HG02852 (cell line): Measurements from ENCODE around the gene CNTNAP1.
A peak's percentile ranks its signal among the peaks of the same experiment; 100 is the strongest.

Experiments
- ATAC-seq: cut with Tn5 transposase; IDR thresholded peaks from one replicate; pipeline ENCODE4 v1.9.1; 2021; ENCODE audit warnings: mild to moderate bottlenecking, moderate library complexity; ENCODE audit not compliant: unreplicated experiment

CNTNAP1 gene

GRCh38 chr17:42670789-42671657 lies 11.3 kb upstream of the CNTNAP1 start:
- ATAC-seq: no peak

- ATAC-seq: no peak
Measured at GRCh38 chr17:42672038-42672437, 10.3 kb upstream of the CNTNAP1 start.

- no peak for ATAC-seq
Measured at GRCh38 chr17:42673266-42673884, 9.0 kb upstream of the CNTNAP1 start.

GRCh38 chr17:42673885-42674754 lies 8.2 kb upstream of the CNTNAP1 start:
- no peak for ATAC-seq

- ATAC-seq: no peak
Measured at GRCh38 chr17:42674755-42675347, 7.5 kb upstream of the CNTNAP1 start.

GRCh38 chr17:42675348-42675964 lies 6.9 kb upstream of the CNTNAP1 start:
- ATAC-seq: no peak

- no peak for ATAC-seq
Measured at GRCh38 chr17:42675965-42676423, 6.3 kb upstream of the CNTNAP1 start.

GRCh38 chr17:42676424-42677011 lies 5.8 kb upstream of the CNTNAP1 start, which contains the start of gene PLEKHH3:
TSS of gene PLEKHH3 (minus strand) at chr17:42676994. CDS start at chr17:42676563, 431 bp downstream.
- ATAC-seq: no peak

- ATAC-seq: peak; percentile 63
Measured at GRCh38 chr17:42677012-42677857, 5.1 kb upstream of the CNTNAP1 start.

GRCh38 chr17:42677921-42678781 lies 4.2 kb upstream of the CNTNAP1 start:
- ATAC-seq: peak; percentile 21

- no peak for ATAC-seq
Measured at GRCh38 chr17:42678951-42679491, 3.3 kb upstream of the CNTNAP1 start.

GRCh38 chr17:42679492-42680330 lies 2.6 kb upstream of the CNTNAP1 start:
- ATAC-seq: no peak

GRCh38 chr17:42680331-42680808 lies 2.0 kb upstream of the CNTNAP1 start:
- ATAC-seq: no peak

GRCh38 chr17:42682722-42683403 lies 532 bp downstream of the CNTNAP1 start:
- no peak for ATAC-seq

GRCh38 chr17:42683407-42684034 lies 1.2 kb downstream of the CNTNAP1 start:
- ATAC-seq: no peak
